NCI-H2081 treated with DMSO at 0.1 percent for 48 hours (cell line): ENCODE data around the gene USF2.

ENCODE experiments used
- DNase-seq: peaks from one replicate; lab custom pipeline; 2025; lab: John Stamatoyannopoulos, UW

The USF2 gene

GRCh38 chr19:35299523-35300338, 31.0 kb downstream of the USF2 start:
- no peak for DNase-seq

DNA sequence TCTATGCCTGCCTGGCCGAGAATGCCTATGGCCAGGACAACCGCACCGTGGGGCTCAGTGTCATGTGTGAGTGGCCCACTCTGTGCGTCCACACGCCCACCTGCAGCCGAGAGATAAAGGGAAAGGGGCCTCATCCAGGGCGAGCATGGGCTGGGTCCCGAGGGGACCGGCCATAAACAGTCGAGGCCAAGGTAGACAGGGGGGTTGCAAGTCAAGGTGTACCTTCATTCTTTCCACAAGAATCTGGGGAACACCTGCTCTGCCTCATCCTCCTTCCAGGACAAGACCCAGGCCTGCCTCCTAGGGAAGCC, 31.5 kb downstream of the USF2 start:
- no peak for DNase-seq

DNA sequence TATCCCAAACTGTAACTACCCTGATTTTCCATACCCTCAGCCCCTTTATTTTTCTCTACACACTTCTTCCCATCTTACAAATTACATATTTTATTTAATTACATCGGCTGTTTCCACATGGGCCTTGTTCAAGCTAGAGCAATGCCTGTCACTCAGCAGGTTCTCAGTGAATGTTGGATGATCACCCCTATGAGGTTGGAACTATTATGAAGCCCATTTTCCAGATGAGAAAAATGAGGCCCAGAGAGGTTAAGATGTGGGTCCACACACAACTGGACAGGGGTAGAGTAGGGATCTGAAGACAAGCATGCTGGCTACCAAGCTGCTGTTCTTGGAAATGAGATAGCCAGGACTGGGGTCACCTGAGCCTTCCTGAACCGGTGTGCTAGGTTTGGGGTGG, 33.2 kb downstream of the USF2 start:
- DNase-seq, result no peak

GRCh38 chr19:35302446-35302845, 33.7 kb downstream of the USF2 start:
- DNase-seq, result no peak

DNA sequence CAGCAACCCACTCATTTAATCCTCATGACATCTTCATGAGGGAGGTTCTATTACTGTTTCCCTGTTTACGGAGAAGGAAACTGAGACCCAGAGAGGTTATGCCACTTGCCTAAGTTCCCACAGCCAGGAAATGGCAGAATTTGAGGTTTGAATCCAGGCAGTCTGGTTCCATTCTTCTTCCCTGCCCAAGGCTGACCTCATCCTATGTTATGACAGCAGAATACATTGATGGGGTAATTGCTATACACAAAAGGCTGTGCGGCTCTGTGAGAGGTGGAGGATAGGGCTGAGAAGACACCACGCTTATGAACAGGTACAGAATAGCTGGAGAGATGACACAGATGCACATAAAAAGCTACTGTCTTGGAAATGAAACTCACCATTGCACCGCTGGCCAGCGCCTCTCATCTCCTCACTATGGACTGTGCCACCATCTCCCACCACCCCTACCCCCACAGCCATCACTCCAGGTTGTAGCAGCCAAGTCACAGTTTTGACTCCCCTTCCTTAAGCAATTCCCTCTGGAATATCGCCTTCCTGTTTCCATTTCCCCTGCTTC, 34.7 kb downstream of the USF2 start:
- no peak for DNase-seq

GRCh38 chr19:35304036-35304435, 35.3 kb downstream of the USF2 start:
- DNase-seq, result no peak

GRCh38 chr19:35305181-35305580, 36.4 kb downstream of the USF2 start:
- DNase-seq, result no peak

GRCh38 chr19:35306473-35307246, 37.9 kb downstream of the USF2 start:
- no peak for DNase-seq

DNA sequence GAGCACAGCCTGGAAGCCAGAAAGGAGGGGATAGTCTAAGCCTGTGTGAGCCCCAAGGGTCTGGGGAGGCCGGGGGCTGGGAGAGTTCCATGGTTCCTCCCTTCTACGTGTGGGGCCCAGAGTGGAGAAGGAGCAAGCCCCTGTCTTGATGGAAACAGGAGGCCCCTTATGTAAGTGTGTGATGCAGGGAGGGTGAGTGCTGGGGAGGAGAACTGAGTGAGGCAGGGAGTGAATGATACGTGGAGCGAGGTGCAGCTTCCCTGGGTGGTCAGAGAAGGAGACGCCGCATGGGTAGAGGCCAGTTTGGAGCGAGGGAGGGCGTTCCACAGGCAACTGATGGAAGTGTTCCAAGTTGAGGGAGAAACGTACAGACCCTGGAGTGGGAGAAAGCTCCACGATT, 39.2 kb downstream of the USF2 start:
- DNase-seq, result no peak

DNA sequence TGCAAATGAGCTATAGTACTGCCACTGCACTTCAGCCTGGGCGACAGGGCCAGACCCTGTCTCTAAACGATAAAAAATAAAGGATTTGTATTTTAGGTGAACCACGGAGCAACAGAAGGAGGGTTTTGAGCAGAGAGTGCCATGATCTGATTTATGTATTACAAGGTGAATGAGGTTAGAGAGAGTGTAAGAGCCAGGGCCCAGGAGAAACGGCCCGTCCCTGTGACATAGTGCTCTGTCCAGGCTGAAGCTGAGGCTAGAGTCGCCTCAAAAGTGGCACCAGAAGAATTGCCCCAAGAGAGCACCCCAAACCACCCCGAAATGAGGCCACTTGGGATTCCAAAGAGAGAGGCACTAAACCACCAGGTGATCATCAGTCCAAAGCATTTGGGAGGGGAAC, 40.1 kb downstream of the USF2 start:
- no peak for DNase-seq

DNA sequence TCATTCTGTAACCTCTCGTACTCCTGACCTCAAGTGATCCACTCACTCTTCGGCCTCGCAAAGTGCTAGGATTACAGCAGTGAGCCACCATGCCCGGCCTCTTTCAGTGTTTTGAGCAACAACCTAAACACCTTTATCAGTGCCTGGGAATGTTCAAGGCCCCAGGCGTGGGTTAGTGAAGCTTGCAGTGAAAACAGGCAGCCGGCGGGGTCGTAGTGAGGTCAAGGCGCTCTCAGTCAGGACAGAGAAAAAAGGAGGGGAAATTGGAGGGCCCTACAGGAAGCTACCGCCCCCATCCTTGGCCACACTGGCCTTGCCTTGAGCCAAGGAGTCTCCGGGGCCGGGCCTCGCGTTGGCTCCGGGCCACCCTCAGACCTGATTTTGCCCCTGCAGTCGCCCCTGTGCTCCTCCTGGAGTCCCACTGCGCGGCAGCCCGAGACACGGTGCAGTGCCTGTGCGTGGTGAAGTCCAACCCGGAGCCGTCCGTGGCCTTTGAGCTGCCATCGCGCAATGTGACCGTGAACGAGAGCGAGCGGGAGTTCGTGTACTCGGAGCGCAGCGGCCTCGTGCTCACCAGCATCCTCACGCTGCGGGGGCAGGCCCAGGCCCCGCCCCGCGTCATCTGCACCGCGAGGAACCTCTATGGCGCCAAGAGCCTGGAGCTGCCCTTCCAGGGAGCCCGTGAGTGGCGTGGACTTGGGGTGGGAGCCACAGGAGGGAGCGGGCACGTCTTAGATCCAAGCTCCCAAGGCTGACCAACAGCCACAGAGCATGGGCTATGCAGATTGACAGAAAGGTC, 40.9 kb downstream of the USF2 start:
- no peak for DNase-seq

DNA sequence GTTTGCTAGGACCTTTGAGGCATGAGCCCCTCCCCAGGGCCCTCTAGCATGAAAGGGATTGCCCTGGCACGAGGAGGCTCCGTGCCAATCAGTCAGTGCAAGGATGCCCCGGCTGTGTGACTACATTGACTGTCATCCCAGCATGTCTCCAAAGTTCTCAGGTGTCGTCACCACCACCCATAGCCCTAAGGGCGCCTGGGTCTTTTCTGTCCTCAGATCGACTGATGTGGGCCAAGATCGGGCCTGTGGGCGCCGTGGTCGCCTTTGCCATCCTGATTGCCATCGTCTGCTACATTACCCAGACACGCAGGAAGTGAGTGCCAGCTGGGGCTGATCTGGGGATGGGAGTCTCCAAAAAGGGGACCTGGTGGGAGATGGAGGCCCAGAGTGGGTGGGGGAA, 41.6 kb downstream of the USF2 start:
- no peak for DNase-seq

DNA sequence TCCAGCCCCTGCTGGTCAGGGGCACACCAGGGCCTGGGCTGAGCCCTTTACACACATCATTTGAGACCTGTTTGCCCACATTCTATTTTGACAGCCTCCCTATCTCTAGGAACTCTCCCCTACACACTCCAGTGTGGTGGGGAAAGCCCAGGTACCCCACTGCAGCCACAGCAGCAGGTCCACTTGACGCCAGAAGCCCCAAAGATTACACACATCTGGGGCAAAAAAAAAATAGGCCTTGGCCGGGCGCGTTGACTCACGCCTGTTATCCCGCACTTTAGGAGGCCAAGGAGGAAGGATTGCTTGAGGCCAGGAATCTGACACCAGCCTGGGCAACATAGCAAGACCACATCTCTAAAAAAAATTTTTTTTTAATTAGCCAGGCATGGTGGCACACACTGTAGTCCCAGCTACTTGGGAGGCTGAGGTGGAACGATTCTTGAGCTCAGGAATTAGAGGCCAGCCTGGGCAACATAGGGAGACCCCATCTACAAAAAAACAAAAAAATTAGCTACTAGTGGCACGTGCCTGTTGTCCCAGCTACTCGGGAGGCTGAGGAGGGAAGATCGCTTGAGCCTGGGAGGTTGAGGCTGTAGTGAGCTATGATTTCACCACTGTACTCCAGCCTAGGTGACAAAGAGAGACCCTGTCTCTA, 42.2 kb downstream of the USF2 start:
- DNase-seq, result no peak

- no peak for DNase-seq
Observed at GRCh38 chr19:35311901-35312665, 43.3 kb downstream of the USF2 start.

- DNase-seq, result no peak
Observed at GRCh38 chr19:35313587-35313986, 44.8 kb downstream of the USF2 start.

DNA sequence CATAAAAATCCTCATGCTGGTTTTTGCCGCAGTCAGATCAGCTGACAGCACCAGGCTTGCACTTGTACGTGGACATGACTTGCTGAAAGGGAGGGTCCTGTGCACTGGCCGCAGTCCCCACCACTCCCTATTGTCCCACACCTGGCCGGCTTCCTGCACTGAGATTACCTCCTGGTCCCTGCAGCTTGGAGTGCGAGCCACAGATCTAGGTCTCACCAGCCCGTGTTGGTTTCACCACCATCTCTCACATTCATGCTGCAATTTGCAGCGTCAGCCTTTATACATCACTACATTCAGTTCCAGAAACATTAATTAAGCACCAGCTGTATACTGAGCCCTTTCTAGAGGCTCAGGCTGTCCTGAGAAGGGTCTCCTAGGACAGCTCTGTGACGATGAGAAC, 45.3 kb downstream of the USF2 start:
- DNase-seq, result no peak

- DNase-seq, result no peak
Observed at GRCh38 chr19:35314858-35315470, 46.2 kb downstream of the USF2 start.

GRCh38 chr19:35315883-35316282, 47.1 kb downstream of the USF2 start:
- DNase-seq, result no peak

DNA sequence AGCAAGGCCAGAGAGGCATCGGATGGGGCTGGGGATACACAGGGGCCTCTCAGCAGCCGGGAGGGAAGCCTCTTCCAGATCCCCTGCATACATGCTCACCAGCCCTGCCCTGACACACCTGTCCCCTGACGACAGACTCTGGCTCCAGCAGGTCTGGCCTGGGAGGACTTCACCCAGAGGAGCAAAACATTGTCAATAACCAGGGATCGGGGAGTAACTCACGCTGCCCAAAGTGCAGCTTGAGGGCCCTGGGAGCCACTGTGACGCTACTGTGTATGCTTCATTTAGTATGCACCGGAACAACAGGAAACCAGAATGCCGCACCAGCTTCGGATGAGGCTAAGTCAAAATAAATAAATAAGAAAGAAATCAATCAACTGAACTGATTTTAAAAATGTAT, 47.8 kb downstream of the USF2 start:
- DNase-seq, result no peak

GRCh38 chr19:35317464-35318043, 48.8 kb downstream of the USF2 start:
- DNase-seq, result no peak
